ENCODE measurements around the gene DCLRE1C.

GRCh38 chr10:14949291-14949690, 4.6 kb downstream of the DCLRE1C start:
- TF ChIP-seq CTCF (IDR thresholded peaks at IDR 0.05): no peak
- no peak for TF ChIP-seq POLR2A (IDR thresholded peaks at IDR 0.05)
